Measurements from ENCODE around the gene SLAMF8. TPM values are rescaled to one million over a fixed set of nuclear protein-coding genes. Genes with fewer than 3 reads are reported as not detected.

Gene SLAMF8
- total RNA-seq, 2 donors from 2014 or later, result not detected

GRCh38 chr1:159864262-159864661, 37.6 kb downstream of the SLAMF8 start:
- H3K4me1 ChIP-seq (ENCODE audit: control insufficient read depth, insufficient read depth, low read length), result peaks cover 9% of the 10 kb centered on the region
- peaks cover 33% of the 10 kb centered on the region for H3K27me3 Mint-ChIP-seq (ENCODE audit: insufficient read depth)
- H3K36me3 Mint-ChIP-seq (ENCODE audit: low read depth), result no peaks in the 10 kb centered on the region
- no peak overlapping the region for H3K4me3 ChIP-seq (ENCODE audit: low read length)
- 89 to 93% methylated on average over 2 of the region's 2 CpGs for WGBS, 2 experiments (ENCODE audit: insufficient coverage in 1 of 2, insufficient read length in 1 of 2)
- no peaks in the 10 kb centered on the region for H3K36me3 ChIP-seq (ENCODE audit: control insufficient read depth, insufficient read depth, low read length)
- H3K27me3 ChIP-seq (ENCODE audit: control insufficient read depth, insufficient read depth, low read length, poor library complexity, severe bottlenecking), result peaks cover 14% of the 10 kb centered on the region
- H3K9me3 ChIP-seq (ENCODE audit: control insufficient read depth, low read length), result no peaks in the 10 kb centered on the region
- H3K9ac ChIP-seq (ENCODE audit: extremely low read depth, low read length, poor library complexity, severe bottlenecking), result no peak overlapping the region
- H3K4me3 Mint-ChIP-seq, result no peak overlapping the region
- no peaks in the 10 kb centered on the region for H3K9me3 Mint-ChIP-seq
- TF ChIP-seq, protein P1, sequence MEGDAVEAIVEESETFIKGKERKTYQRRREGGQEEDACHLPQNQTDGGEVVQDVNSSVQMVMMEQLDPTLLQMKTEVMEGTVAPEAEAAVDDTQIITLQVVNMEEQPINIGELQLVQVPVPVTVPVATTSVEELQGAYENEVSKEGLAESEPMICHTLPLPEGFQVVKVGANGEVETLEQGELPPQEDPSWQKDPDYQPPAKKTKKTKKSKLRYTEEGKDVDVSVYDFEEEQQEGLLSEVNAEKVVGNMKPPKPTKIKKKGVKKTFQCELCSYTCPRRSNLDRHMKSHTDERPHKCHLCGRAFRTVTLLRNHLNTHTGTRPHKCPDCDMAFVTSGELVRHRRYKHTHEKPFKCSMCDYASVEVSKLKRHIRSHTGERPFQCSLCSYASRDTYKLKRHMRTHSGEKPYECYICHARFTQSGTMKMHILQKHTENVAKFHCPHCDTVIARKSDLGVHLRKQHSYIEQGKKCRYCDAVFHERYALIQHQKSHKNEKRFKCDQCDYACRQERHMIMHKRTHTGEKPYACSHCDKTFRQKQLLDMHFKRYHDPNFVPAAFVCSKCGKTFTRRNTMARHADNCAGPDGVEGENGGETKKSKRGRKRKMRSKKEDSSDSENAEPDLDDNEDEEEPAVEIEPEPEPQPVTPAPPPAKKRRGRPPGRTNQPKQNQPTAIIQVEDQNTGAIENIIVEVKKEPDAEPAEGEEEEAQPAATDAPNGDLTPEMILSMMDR (conservative IDR thresholded peaks at IDR 0.05), result no peak
- no peak overlapping the region for H3K27ac Mint-ChIP-seq
- peaks cover 17% of the 10 kb centered on the region for H3K4me1 Mint-ChIP-seq
- H3K27ac ChIP-seq (ENCODE audit: low read depth, low read length), result no peak overlapping the region
- DNase-seq, result no peak

DNA sequence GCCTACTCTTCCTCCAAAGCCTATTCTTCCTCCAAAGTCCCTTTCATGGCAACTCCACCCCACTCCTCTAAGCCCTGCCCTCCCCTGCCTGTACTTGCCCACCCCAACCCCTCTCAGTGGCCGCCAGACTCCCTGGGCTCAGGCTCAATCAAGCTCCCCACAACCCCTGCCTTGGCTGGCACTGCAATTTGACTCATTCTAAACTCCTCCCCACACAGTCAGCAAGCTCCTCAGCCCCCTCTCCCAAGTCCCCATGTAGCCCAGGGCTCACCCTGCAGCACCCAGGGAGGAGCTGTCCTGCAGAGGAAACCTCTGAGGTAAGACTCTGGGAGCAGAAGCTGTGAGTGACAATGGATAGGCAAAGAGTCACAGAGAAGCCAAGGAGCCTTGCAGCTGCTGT, 39.4 kb downstream of the SLAMF8 start:
- WGBS, 2 experiments (ENCODE audit: insufficient coverage in 1 of 2, insufficient read length in 1 of 2), result 71% methylated on average over 1 of the region's 1 CpG; no CpG with 5 or more reads in 1 of the 2 experiments
- Mint-ChIP-seq H3K9me3 (no peaks in the 10 kb centered on the region), H3K27ac (no peak overlapping the region), H3K27me3 (ENCODE audit: insufficient read depth) (peaks cover 27% of the 10 kb centered on the region), H3K36me3 (ENCODE audit: low read depth) (no peaks in the 10 kb centered on the region), H3K4me3 (no peak overlapping the region), H3K4me1 (peaks cover 24% of the 10 kb centered on the region)
- DNase-seq, result no peak
- no peaks in the 10 kb centered on the region for H3K9me3 ChIP-seq (ENCODE audit: control insufficient read depth, low read length)
- H3K36me3 ChIP-seq (ENCODE audit: control insufficient read depth, insufficient read depth, low read length), result no peaks in the 10 kb centered on the region
- TF ChIP-seq, protein P1 (conservative IDR thresholded peaks at IDR 0.05), result no peak
- H3K9ac ChIP-seq (ENCODE audit: extremely low read depth, low read length, poor library complexity, severe bottlenecking), result no peak overlapping the region
- no peak overlapping the region for H3K27ac ChIP-seq (ENCODE audit: low read depth, low read length)
- H3K4me3 ChIP-seq (ENCODE audit: low read length), result no peak overlapping the region
- H3K27me3 ChIP-seq (ENCODE audit: control insufficient read depth, insufficient read depth, low read length, poor library complexity, severe bottlenecking), result peaks cover 9% of the 10 kb centered on the region
- peaks cover 11% of the 10 kb centered on the region for H3K4me1 ChIP-seq (ENCODE audit: control insufficient read depth, insufficient read depth, low read length)

- H3K36me3 Mint-ChIP-seq (ENCODE audit: low read depth), result no peaks in the 10 kb centered on the region
- Histone ChIP-seq H3K9me3 (ENCODE audit: control insufficient read depth, low read length) (no peaks in the 10 kb centered on the region), H3K9ac (ENCODE audit: extremely low read depth, low read length, poor library complexity, severe bottlenecking) (no peak overlapping the region), H3K27ac (ENCODE audit: low read depth, low read length) (no peak overlapping the region), H3K4me1 (ENCODE audit: control insufficient read depth, insufficient read depth, low read length) (peaks cover 11% of the 10 kb centered on the region), H3K27me3 (ENCODE audit: control insufficient read depth, insufficient read depth, low read length, poor library complexity, severe bottlenecking) (peaks cover 4% of the 10 kb centered on the region), H3K36me3 (ENCODE audit: control insufficient read depth, insufficient read depth, low read length) (no peaks in the 10 kb centered on the region), H3K4me3 (ENCODE audit: low read length) (no peak overlapping the region)
- H3K4me1 Mint-ChIP-seq, result peaks cover 24% of the 10 kb centered on the region
- 83 to 90% methylated on average over 9 to 14 of the region's 14 CpGs for WGBS, 2 experiments (ENCODE audit: insufficient coverage in 1 of 2, insufficient read length in 1 of 2)
- H3K27me3 Mint-ChIP-seq (ENCODE audit: insufficient read depth), result peaks cover 27% of the 10 kb centered on the region
- TF ChIP-seq, protein P1 (conservative IDR thresholded peaks at IDR 0.05), result no peak
- H3K9me3 Mint-ChIP-seq, result no peaks in the 10 kb centered on the region
- no peak overlapping the region for H3K4me3 Mint-ChIP-seq
- no peak for DNase-seq
- H3K27ac Mint-ChIP-seq, result no peak overlapping the region
Measured at GRCh38 chr1:159866905-159867663, 40.4 kb downstream of the SLAMF8 start.

Data from endodermal cell (in vitro differentiated cells).